ENCODE results near the gene OR5C1.
"Not testable (repeated sequence)": the region's sequence is repeated elsewhere in the genome, so short reads cannot be mapped to it uniquely, and the experiment has no call there.

The OR5C1 gene

DNA sequence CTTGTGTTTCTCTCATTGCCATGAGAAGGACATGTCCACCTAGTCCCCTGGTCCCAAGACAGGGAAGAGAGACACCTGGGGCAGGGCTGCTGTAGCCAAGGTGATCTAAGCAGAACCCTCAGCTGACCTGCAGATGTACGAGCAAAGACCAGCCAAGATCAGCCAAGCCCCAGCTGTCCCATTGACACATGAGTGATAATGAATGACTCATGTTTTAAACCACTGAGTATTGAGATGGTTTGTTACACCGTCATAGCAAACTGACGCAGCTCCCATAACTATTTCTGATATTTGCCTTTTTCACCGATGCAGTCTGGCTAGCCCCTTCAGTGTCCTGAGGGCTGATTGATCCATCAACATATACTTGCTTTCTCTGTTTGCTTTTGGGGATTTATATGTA is 17.9 kb downstream of the OR5C1 start:
- Histone ChIP-seq H3K9me2 (replicated peaks; ENCODE audit: insufficient read depth, low read length) (no peaks in the 10 kb centered on the region), H3K4me1 (ENCODE audit: low read length) (no peaks in the 10 kb centered on the region), H3K4me2 (ENCODE audit: low read depth, low read length) (no peak overlapping the region), H3K27me3 (replicated peaks; ENCODE audit: insufficient read depth, low read length) (no peaks in the 10 kb centered on the region), H3K9me3 (replicated peaks; ENCODE audit: insufficient read depth, low read length) (no peaks in the 10 kb centered on the region), H4K20me1 (ENCODE audit: insufficient read depth, low read length) (no peaks in the 10 kb centered on the region), H3K9ac (ENCODE audit: low read length) (no peak overlapping the region), H2AFZ (ENCODE audit: low read length) (no peak overlapping the region), H3K27ac (ENCODE audit: low read length) (no peak overlapping the region), H3K36me3 (replicated peaks; ENCODE audit: insufficient read depth, low read length) (no peaks in the 10 kb centered on the region), H3K79me2 (ENCODE audit: low read length) (no peaks in the 10 kb centered on the region), H3F3A (ENCODE audit: insufficient read depth, low read length) (no peaks in the 10 kb centered on the region), H3K4me3 (ENCODE audit: low read length) (no peak overlapping the region)
- TF ChIP-seq, protein P1, sequence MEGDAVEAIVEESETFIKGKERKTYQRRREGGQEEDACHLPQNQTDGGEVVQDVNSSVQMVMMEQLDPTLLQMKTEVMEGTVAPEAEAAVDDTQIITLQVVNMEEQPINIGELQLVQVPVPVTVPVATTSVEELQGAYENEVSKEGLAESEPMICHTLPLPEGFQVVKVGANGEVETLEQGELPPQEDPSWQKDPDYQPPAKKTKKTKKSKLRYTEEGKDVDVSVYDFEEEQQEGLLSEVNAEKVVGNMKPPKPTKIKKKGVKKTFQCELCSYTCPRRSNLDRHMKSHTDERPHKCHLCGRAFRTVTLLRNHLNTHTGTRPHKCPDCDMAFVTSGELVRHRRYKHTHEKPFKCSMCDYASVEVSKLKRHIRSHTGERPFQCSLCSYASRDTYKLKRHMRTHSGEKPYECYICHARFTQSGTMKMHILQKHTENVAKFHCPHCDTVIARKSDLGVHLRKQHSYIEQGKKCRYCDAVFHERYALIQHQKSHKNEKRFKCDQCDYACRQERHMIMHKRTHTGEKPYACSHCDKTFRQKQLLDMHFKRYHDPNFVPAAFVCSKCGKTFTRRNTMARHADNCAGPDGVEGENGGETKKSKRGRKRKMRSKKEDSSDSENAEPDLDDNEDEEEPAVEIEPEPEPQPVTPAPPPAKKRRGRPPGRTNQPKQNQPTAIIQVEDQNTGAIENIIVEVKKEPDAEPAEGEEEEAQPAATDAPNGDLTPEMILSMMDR (IDR thresholded peaks at IDR 0.05; ENCODE audit: low read length) = no peak
- no peak for TF ChIP-seq EZH2 (optimal IDR thresholded peaks at IDR 0.05; ENCODE audit: low read depth, low read length)
- no peak for TF ChIP-seq EZH2phosphoT487 (IDR thresholded peaks at IDR 0.05; ENCODE audit: low read length)
- no peak for DNase-seq

DNA sequence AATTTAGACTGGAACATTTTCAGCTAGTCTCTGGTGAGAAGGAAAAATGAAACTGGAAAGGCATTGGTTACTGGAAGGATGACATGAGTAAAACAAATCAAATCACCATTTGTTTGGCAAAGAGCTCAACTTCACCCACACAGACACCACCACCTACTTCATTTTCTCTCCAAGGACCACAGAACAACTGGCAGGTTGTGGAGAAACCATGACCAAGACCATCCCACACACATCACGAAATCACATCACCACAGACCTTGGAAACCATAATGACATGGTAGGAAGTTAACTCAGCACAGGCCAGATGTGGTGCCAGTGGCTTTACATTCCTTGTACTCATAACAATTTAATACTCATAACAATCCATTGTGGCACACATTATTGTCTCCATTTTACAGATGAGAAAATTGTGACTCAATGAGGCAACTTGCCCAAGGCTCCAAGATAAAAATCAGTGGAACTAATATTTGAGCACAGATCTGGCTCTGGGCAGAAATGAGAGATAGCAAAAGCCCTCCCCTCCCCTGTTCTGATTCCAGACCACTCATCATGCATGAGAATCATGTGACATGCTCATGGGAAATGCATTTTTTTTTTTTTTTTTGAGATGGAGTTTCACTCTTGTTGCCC is 18.7 kb downstream of the OR5C1 start:
- DNase-seq = no peak
- Histone ChIP-seq H2AFZ (ENCODE audit: low read length) (no peak overlapping the region), H3K9ac (ENCODE audit: low read length) (no peak overlapping the region)

DNA sequence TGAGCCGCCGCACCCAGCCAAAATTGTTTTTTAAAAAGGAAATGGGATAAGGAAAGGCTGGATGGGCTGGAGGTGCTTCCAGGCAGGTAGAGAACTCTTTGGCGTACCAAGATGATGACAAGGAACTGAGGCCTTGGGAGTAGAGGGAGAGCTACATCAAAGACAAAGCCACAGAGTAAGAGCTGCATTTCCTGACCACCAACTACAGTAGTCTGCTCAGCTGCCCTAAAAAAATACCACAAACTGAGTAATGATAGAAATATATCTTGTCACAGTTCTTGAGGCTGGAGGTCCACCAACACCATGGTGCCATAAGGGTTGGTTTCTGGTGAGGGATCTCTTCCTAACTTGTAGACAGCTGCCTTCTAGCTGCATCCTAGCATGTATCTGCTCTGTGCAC is 19.4 kb downstream of the OR5C1 start:
- Histone ChIP-seq H3K9me2 (replicated peaks; ENCODE audit: insufficient read depth, low read length) (no peaks in the 10 kb centered on the region), H3K4me3 (ENCODE audit: low read length) (no peak overlapping the region), H3K36me3 (replicated peaks; ENCODE audit: insufficient read depth, low read length) (no peaks in the 10 kb centered on the region), H3K9me3 (replicated peaks; ENCODE audit: insufficient read depth, low read length) (no peaks in the 10 kb centered on the region), H3K27ac (ENCODE audit: low read length) (no peak overlapping the region), H3K9ac (ENCODE audit: low read length) (no peak overlapping the region), H3K4me1 (ENCODE audit: low read length) (no peaks in the 10 kb centered on the region), H3K4me2 (ENCODE audit: low read depth, low read length) (no peak overlapping the region), H2AFZ (ENCODE audit: low read length) (no peak overlapping the region), H3K79me2 (ENCODE audit: low read length) (no peaks in the 10 kb centered on the region), H3F3A (ENCODE audit: insufficient read depth, low read length) (no peaks in the 10 kb centered on the region), H4K20me1 (ENCODE audit: insufficient read depth, low read length) (no peaks in the 10 kb centered on the region), H3K27me3 (replicated peaks; ENCODE audit: insufficient read depth, low read length) (no peaks in the 10 kb centered on the region)
- TF ChIP-seq, protein P1 (IDR thresholded peaks at IDR 0.05; ENCODE audit: low read length) = no peak
- TF ChIP-seq EZH2phosphoT487 (IDR thresholded peaks at IDR 0.05; ENCODE audit: low read length) = no peak
- no peak for TF ChIP-seq EZH2 (optimal IDR thresholded peaks at IDR 0.05; ENCODE audit: low read depth, low read length)
- DNase-seq = no peak

More for the DNA sequence above, 18.7 kb downstream of the OR5C1 start:
- no peak overlapping the region for H3K4me2 ChIP-seq (ENCODE audit: low read depth, low read length)
- no peaks in the 10 kb centered on the region for H3K79me2 ChIP-seq (ENCODE audit: low read length)
- H3F3A ChIP-seq (ENCODE audit: insufficient read depth, low read length) = no peaks in the 10 kb centered on the region
- TF ChIP-seq EZH2phosphoT487 (IDR thresholded peaks at IDR 0.05; ENCODE audit: low read length) (no peak), EZH2 (optimal IDR thresholded peaks at IDR 0.05; ENCODE audit: low read depth, low read length) (no peak)
- TF ChIP-seq, protein P1 (IDR thresholded peaks at IDR 0.05; ENCODE audit: low read length) = no peak
- no peaks in the 10 kb centered on the region for H3K4me1 ChIP-seq (ENCODE audit: low read length)
- no peaks in the 10 kb centered on the region for H4K20me1 ChIP-seq (ENCODE audit: insufficient read depth, low read length)
- H3K27me3 ChIP-seq (replicated peaks; ENCODE audit: insufficient read depth, low read length) = no peaks in the 10 kb centered on the region
- no peak overlapping the region for H3K4me3 ChIP-seq (ENCODE audit: low read length)
- no peaks in the 10 kb centered on the region for H3K36me3 ChIP-seq (replicated peaks; ENCODE audit: insufficient read depth, low read length)
- H3K27ac ChIP-seq (ENCODE audit: low read length) = no peak overlapping the region
- no peaks in the 10 kb centered on the region for H3K9me3 ChIP-seq (replicated peaks; ENCODE audit: insufficient read depth, low read length)
- H3K9me2 ChIP-seq (replicated peaks; ENCODE audit: insufficient read depth, low read length) = no peaks in the 10 kb centered on the region

DNA sequence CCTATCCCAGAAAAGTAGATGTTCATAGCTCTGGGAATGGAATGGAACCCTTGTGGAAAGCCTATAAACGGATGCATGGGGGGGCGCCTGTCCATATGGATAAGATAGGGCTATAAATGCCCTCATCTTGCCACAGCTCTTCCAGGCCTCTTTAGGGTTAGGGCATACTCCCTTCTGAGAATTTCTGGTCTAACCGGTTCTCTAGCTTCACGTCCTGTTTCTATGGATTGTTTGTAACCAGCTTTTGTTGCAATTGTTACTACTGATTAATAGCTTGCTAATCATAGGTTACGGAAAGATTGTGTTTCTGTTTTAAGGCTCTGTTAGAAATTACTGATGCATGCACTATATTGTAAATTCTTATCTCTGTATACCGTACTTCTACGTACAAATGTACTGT is 20.5 kb downstream of the OR5C1 start:
- not testable (repeated sequence) for H3F3A ChIP-seq (ENCODE audit: insufficient read depth, low read length); H3K9ac ChIP-seq (ENCODE audit: low read length); H3K4me3 ChIP-seq (ENCODE audit: low read length); DNase-seq; H3K79me2 ChIP-seq (ENCODE audit: low read length); H3K27me3 ChIP-seq (replicated peaks; ENCODE audit: insufficient read depth, low read length); H2AFZ ChIP-seq (ENCODE audit: low read length); H3K4me1 ChIP-seq (ENCODE audit: low read length); H4K20me1 ChIP-seq (ENCODE audit: insufficient read depth, low read length); H3K4me2 ChIP-seq (ENCODE audit: low read depth, low read length); H3K9me3 ChIP-seq (replicated peaks; ENCODE audit: insufficient read depth, low read length); H3K9me2 ChIP-seq (replicated peaks; ENCODE audit: insufficient read depth, low read length); H3K27ac ChIP-seq (ENCODE audit: low read length); H3K36me3 ChIP-seq (replicated peaks; ENCODE audit: insufficient read depth, low read length)

Measured in MM.1S (cell line).